ENCODE results near the gene SPDYC. TPM values are rescaled to one million over a fixed set of nuclear protein-coding genes. Genes with fewer than 3 reads are reported as not detected.

The SPDYC gene
- total and polyA plus RNA-seq, 2 donors from 2014 or later = 0.43 TPM; not detected in 1

GRCh38 chr11:65181569-65182257, 11.7 kb downstream of the SPDYC start, which contains the start of gene CAPN1:
Gene CAPN1, plus strand, starts transcription at chr11:65181928. Its CDS starts 774 bp downstream, at chr11:65182702.
- H3K27me3 ChIP-seq (ENCODE audit: control insufficient read depth, insufficient read depth, low read length) = no peaks in the 10 kb centered on the region
- H3K9me3 ChIP-seq (ENCODE audit: control insufficient read depth in 2 of 3, insufficient read depth in 1 of 3, low read length in 3 of 3) = no peaks in the 10 kb centered on the region
- DNase-seq (peak; percentile 78 to 94 (median 85)), FAIRE-seq (no peak)
- H3K36me3 ChIP-seq (ENCODE audit: control insufficient read depth in 2 of 3, insufficient read depth in 3 of 3, low read length in 3 of 3) = peaks cover 0 to 13% (median 3%) of the 10 kb centered on the region in 3 donors
- peak within 1 kb of the TSS; percentile 45 to 94 (median 74) for H3K9ac ChIP-seq (ENCODE audit: low read length in 3 of 3)
- H3K4me1 ChIP-seq (ENCODE audit: control insufficient read depth in 2 of 3, insufficient read depth in 2 of 3, low read depth in 1 of 3, low read length in 3 of 3) = peaks cover 0 to 19% (median 0%) of the 10 kb centered on the region in 3 donors
- no peak for TF ChIP-seq CTCF (IDR thresholded peaks at IDR 0.05; ENCODE audit: borderline replicate concordance, extremely low read depth, insufficient read depth)
- peak within 1 kb of the TSS; percentile 76 to 85 (median 77) for H3K4me3 ChIP-seq (ENCODE audit: low read length in 3 of 3)
- peak within 1 kb of the TSS; percentile 89 to 91 for H3K27ac ChIP-seq (ENCODE audit: low read depth in 2 of 2, low read length in 2 of 2)
- intact Hi-C loops (cut with DNase I) = no loop called here

- intact Hi-C loops (cut with DNase I) = no loop called here
- no peak for FAIRE-seq
These were observed 12.5 kb downstream of the SPDYC start for GRCh38 chr11:65182258-65183170.

More at GRCh38 chr11:65182258-65183170, 12.5 kb downstream of the SPDYC start:
- no peak for TF ChIP-seq CTCF (IDR thresholded peaks at IDR 0.05; ENCODE audit: borderline replicate concordance, extremely low read depth, insufficient read depth)
- no peaks in the 10 kb centered on the region for H3K9me3 ChIP-seq (ENCODE audit: control insufficient read depth in 2 of 3, insufficient read depth in 1 of 3, low read length in 3 of 3)
- DNase-seq = peak; percentile 64 to 87 (median 66)
- peaks cover 0 to 14% (median 8%) of the 10 kb centered on the region in 3 donors for H3K36me3 ChIP-seq (ENCODE audit: control insufficient read depth in 2 of 3, insufficient read depth in 3 of 3, low read length in 3 of 3)
- no peaks in the 10 kb centered on the region for H3K27me3 ChIP-seq (ENCODE audit: control insufficient read depth, insufficient read depth, low read length)
- H3K4me3 ChIP-seq (ENCODE audit: low read length in 3 of 3) = peak overlapping the region; percentile 61 to 85 (median 72)
- H3K27ac ChIP-seq (ENCODE audit: low read depth in 2 of 2, low read length in 2 of 2) = peak overlapping the region; percentile 89 to 91
- peaks cover 0 to 19% (median 0%) of the 10 kb centered on the region in 3 donors for H3K4me1 ChIP-seq (ENCODE audit: control insufficient read depth in 2 of 3, insufficient read depth in 2 of 3, low read depth in 1 of 3, low read length in 3 of 3)
- H3K9ac ChIP-seq (ENCODE audit: low read length in 3 of 3) = peak overlapping the region; percentile 33 to 94 (median 74)

Measured in kidney (tissue), 14 donors.